Measurements from ENCODE around the gene GID4. TPM values are rescaled to one million over a fixed set of nuclear protein-coding genes. Genes with fewer than 3 reads are reported as not detected.

Gene GID4
- total RNA-seq, 1 donor from 2014 or later: 12.4 TPM

Other genes starting within 250 kb of the GID4 start
- gene SREBF1, start 202.4 kb upstream of the GID4 start, total RNA-seq: 79.4 and 121 TPM in 2 replicates
- gene TOM1L2, start 67.0 kb upstream of the GID4 start, total RNA-seq: 33.7 and 34.9 TPM in 2 replicates
- 0.34 and 0.47 TPM in 2 replicates for gene DRC3, start 66.5 kb upstream of the GID4 start, total RNA-seq
- gene ATPAF2, start 240 bp upstream of the GID4 start, total RNA-seq: 20.6 and 27.1 TPM in 2 replicates
- gene DRG2, start 48.5 kb downstream of the GID4 start, total RNA-seq: 50.1 and 57.6 TPM in 2 replicates
- 0.18 and 0.92 TPM in 2 replicates for gene MYO15A, start 69.3 kb downstream of the GID4 start, total RNA-seq
- gene ALKBH5, start 144.4 kb downstream of the GID4 start, total RNA-seq: 90.4 and 92.3 TPM in 2 replicates
- gene LLGL1, start 186.2 kb downstream of the GID4 start, total RNA-seq: 45.7 and 47.3 TPM in 2 replicates
- 358 and 394 TPM in 2 replicates for gene FLII, start 219.3 kb downstream of the GID4 start, total RNA-seq
- gene MIEF2, start 221.3 kb downstream of the GID4 start, total RNA-seq: 9.1 and 11.7 TPM in 2 replicates